NCI-H2107 treated with DMSO at 0.1 percent for 48 hours (cell line): ENCODE results near the gene ZNF582.
A peak's percentile ranks its signal among the peaks of the same experiment; 100 is the strongest.
"Not testable (repeated sequence)": the region's sequence is repeated elsewhere in the genome, so short reads cannot be mapped to it uniquely, and the experiment has no call there.

Experiments used
- DNase-seq: peaks from one replicate; lab custom pipeline; 2025; ENCODE audit not compliant: unreplicated experiment; lab: John Stamatoyannopoulos, UW

The ZNF582 gene

GRCh38 chr19:56355517-56355916 is 37.8 kb downstream of the ZNF582 start:
- DNase-seq = no peak

GRCh38 chr19:56351208-56351607 is 42.1 kb downstream of the ZNF582 start:
- no peak for DNase-seq

GRCh38 chr19:56350416-56351045 is 42.8 kb downstream of the ZNF582 start:
- peak; percentile 34 for DNase-seq

GRCh38 chr19:56348289-56348877 is 45.0 kb downstream of the ZNF582 start:
- DNase-seq = no peak

- no peak for DNase-seq
Observed at GRCh38 chr19:56347163-56347778, 46.1 kb downstream of the ZNF582 start.

- DNase-seq = no peak
Observed at GRCh38 chr19:56341948-56342347, 51.4 kb downstream of the ZNF582 start.

GRCh38 chr19:56339031-56339430 is 54.3 kb downstream of the ZNF582 start:
- not testable (repeated sequence) for DNase-seq

GRCh38 chr19:56337077-56337476 is 56.3 kb downstream of the ZNF582 start:
- DNase-seq = not testable (repeated sequence)

- DNase-seq = not testable (repeated sequence)
Observed at GRCh38 chr19:56335371-56335770, 58.0 kb downstream of the ZNF582 start.

- peak; percentile 34 for DNase-seq
Observed at GRCh38 chr19:56333506-56333905, 59.8 kb downstream of the ZNF582 start.
